ENCODE results near the gene DISC1. TPM values are rescaled to one million over a fixed set of nuclear protein-coding genes. Genes with fewer than 3 reads are reported as not detected.
"Not testable (repeated sequence)": the region's sequence is repeated elsewhere in the genome, so short reads cannot be mapped to it uniquely, and the experiment has no call there.

The DISC1 gene
- polyA plus RNA-seq, 4 donors = 5.6 to 5.9 (median 5.8) TPM

- no peak for DNase-seq (ENCODE audit: low read depth in 4 of 4, low spot score in 3 of 4)
These were observed 245.3 kb downstream of the DISC1 start for GRCh38 chr1:231871878-231872277.

DNA sequence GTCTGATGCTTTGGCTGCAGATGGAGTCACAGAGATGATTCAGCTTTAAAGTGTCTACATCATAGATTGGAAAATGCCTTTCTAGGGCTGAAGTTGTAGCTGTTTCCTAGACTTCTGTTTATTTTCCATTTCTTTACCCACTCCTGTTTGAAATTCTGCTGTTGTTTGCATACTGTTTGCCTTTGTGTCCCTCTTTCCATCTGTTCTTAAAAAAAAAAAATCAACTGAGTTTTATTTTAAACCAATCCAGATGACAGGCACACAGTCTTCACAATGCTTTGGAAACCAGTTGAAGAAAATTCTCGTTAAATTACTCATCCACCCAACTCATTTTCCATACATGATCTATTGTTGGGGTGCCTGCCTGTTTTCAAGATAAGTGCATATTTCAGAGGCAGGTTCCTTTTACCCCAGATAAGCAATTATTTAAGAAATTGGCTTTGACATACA is 245.9 kb downstream of the DISC1 start:
- DNase-seq (ENCODE audit: low read depth in 4 of 4, low spot score in 3 of 4) = no peak

DNA sequence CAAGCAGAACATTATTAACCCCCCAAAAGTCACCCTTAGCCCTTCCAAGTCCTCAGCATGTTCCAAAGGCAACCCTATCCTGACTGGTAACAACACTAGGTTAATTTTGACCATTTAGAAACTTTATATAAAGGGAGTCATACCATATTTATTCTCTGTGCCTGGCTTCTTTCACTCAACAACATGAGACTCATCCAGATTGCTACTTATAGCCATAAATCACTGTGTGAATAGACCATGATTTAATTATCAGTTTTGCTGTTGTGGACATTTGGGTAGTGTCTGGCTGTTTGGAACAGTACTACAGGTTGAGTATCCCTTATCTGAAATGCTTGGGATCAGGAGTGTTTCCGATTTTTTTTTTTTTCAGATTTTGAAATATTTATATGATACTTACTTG is 252.1 kb downstream of the DISC1 start:
- DNase-seq (ENCODE audit: low read depth in 4 of 4, low spot score in 3 of 4) = no peak

DNA sequence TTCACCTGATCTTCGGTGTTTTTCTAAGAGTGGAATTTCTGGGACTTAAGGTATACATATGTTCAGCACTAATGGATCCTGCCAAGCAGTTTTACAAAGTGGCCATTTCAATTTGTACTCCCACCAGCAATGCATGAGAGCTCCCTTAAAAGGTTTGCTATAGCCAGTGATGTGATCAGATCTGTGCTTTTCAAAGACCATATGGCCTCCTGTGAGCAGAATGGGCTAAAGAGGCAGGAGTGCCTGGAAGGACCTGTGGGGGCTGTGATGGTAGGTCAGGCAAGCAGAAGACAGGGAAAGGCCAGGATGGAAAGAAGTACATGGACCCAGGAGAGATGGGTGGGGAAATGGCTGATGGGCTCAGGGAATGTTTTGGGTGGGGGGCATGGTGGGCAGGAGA is 252.7 kb downstream of the DISC1 start:
- no peak for DNase-seq (ENCODE audit: low read depth in 4 of 4, low spot score in 3 of 4)

DNA sequence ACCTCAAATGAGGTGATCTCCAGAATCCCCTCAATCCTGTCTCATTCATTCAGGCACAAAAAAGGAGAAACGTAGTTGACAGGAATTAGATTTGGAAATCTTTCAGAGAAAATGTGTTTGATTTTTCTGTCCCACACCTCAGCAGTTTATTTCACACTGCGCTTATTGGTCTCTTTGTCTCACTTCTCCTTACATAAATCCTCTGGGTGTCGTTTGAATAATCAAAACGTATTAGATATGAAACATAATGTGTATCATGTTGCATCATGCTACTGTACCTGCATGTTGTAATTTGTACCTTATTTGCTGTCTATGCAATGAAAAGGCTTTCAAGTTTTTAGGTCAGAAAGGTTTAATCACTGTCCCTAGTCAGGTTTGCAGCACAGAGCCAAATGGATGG is 255.7 kb downstream of the DISC1 start:
- DNase-seq (ENCODE audit: low read depth in 4 of 4, low spot score in 3 of 4) = no peak

- no peak for DNase-seq (ENCODE audit: low read depth in 4 of 4, low spot score in 3 of 4)
These were observed 256.2 kb downstream of the DISC1 start for GRCh38 chr1:231882790-231883189.

DNA sequence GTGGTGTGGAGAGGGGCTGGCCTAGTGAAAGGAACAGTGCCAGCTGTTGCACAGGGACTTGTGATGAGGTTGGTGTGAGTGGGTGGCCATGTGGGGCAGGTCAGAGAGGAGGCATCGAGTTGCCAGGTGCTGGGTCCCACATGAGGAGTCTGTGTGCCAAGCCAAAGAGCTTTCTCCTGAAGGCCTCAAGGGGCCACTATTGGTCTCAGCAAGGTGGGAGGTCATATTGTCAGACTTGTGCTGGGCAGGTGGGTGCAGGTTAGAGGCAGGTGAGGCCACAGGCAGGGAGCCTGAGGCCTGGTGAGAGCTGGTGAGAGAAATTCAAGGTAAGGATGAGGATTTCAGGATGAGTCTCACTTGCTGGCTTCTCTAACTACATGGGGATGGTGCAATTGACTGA is 256.8 kb downstream of the DISC1 start:
- no peak for DNase-seq (ENCODE audit: low read depth in 4 of 4, low spot score in 3 of 4)

GRCh38 chr1:231885209-231885854 is 258.7 kb downstream of the DISC1 start:
- DNase-seq (ENCODE audit: low read depth in 4 of 4, low spot score in 3 of 4) = no peak

DNA sequence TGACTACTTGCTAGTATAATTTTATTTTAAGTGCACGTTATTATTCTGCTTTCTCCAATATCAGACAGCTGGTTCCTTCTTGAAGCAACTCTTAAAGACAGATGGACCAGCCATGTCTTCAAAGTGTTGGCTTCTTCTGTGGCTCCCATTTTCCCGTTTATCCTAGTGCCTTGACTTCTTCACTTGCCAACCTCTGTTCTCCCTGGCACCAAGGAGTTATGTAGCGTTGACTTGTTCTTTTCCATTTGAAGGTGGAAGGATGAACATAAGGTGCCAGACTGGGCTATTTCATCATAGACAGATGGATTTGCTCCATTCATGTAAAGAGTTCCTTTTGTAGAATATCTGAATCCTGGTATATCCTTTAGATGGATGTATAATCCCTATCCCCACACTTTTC is 260.6 kb downstream of the DISC1 start:
- DNase-seq (ENCODE audit: low read depth in 4 of 4, low spot score in 3 of 4) = no peak

DNA sequence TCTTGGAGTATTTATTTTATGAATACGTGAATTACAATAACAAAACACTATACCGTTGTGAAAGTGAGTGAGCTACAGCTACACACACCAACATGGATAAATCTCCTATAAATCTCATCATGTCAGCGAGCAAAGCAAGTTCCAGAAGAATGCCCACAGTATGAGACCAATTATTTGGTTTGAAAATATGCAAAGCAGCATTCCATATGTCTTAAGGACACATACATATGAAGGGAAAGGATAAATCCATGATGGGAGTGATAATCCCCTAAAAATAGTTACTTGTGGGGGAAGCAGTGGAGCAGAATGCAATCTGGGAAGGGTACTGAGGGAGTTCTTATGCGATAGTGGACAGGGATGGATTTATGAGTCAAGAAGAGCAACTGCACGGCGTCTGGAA is 261.3 kb downstream of the DISC1 start:
- DNase-seq (ENCODE audit: low read depth in 4 of 4, low spot score in 3 of 4) = no peak

- no peak for DNase-seq (ENCODE audit: low read depth in 4 of 4, low spot score in 3 of 4)
These were observed 264.2 kb downstream of the DISC1 start for GRCh38 chr1:231890791-231891190.

DNA sequence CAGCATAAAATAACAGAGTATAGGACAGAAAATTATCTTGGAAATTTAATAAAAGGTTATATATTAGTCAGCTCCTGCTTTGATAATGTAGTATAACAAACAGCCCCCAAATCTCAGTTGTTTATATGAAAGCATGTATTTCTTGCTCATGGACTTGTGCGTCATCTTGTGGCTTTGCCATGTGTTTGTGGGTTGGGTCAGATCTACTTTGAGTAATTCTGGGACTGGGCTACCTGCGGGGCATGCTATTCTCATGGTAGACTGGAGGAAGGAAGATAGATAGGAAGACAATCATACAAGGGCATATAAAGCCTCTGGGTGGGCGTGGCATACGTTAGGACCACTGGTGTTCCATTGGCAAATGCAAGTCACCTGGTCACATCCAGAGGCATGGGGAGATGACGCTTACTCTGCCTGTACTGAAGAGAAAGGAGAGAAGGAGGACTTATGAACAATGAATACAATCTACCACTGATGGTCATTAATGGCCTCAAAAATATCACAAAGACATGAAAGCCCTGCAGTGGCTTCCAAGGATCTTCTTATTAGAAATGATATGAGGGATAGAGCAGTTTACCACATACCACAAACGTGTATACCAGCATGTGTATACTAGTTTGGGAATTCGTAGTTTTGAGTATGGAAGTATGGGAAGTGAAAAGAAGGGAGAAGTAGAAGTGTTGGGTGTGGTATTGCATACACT is 267.0 kb downstream of the DISC1 start:
- no peak for DNase-seq (ENCODE audit: low read depth in 4 of 4, low spot score in 3 of 4)

DNA sequence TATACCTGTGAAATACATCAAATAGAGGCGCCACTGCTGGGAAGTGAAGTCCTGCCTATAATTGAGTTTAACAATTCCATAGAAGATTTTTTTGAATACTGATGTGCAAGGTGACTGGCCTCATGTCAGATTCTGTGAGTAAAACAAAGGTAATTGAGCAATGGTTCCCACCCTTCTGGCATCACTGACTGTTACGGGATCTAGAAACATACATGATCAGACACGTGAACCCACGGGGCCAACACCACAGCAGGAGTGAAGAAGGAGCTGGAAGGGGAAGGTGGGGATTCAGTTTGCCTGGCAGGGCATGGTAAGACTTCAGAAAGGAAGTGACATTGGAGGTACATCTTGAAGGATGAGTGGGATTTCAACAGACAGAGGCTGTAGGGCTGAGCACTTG is 270.2 kb downstream of the DISC1 start:
- no peak for DNase-seq (ENCODE audit: low read depth in 4 of 4, low spot score in 3 of 4)

- DNase-seq (ENCODE audit: low read depth in 4 of 4, low spot score in 3 of 4) = no peak
These were observed 272.5 kb downstream of the DISC1 start for GRCh38 chr1:231899046-231899445.

GRCh38 chr1:231899713-231900435 is 273.3 kb downstream of the DISC1 start:
- no peak for DNase-seq (ENCODE audit: low read depth in 4 of 4, low spot score in 3 of 4)

DNA sequence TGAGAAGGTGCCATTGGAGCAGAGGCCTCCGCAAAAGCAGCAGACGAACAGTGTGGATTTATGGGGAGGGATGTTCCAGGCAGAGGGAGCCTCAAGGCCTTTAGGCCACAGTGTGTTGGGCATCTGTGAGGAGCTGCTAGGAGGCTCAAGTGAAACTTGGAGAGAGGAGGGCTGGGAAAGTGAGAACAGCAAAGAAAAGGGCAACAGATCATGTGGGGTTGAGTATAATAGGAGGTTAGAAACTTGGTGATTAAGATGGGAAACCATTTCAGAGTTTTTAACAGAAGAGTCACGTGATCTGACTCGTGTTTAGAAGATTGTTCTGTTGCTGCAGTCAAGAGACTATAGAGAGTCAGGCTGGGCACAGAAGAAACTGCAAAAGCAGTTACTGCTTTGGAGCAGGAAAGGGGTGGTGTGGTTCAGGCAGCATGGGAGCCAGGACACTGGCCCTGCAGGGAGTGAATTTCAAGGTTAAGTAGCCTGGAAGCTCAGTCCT is 277.0 kb downstream of the DISC1 start:
- DNase-seq (ENCODE audit: low read depth in 4 of 4, low spot score in 3 of 4) = no peak

- not testable (repeated sequence) for DNase-seq (ENCODE audit: low read depth in 4 of 4, low spot score in 3 of 4)
These were observed 280.7 kb downstream of the DISC1 start for GRCh38 chr1:231907310-231907709.

DNA sequence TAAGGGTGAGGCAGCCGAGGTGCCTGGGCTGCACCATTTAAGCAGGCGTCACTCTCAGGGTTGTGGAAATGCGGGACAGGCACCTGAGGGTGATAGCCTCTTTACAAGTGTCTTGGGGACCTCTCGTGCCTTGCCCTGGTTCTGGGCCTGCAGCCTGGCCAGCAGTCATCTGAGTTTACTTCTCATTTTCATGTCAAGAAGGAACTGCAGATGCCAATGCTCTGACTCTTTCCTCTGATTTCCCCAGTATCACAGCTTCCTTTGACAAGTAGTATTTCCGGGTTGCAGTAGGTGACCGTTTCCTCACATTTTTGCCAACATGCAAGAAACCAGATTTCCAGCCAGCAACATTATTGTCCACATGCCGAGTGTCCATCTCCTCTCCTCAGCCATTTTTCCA is 286.9 kb downstream of the DISC1 start:
- no peak for DNase-seq (ENCODE audit: low read depth in 4 of 4, low spot score in 3 of 4)

DNA sequence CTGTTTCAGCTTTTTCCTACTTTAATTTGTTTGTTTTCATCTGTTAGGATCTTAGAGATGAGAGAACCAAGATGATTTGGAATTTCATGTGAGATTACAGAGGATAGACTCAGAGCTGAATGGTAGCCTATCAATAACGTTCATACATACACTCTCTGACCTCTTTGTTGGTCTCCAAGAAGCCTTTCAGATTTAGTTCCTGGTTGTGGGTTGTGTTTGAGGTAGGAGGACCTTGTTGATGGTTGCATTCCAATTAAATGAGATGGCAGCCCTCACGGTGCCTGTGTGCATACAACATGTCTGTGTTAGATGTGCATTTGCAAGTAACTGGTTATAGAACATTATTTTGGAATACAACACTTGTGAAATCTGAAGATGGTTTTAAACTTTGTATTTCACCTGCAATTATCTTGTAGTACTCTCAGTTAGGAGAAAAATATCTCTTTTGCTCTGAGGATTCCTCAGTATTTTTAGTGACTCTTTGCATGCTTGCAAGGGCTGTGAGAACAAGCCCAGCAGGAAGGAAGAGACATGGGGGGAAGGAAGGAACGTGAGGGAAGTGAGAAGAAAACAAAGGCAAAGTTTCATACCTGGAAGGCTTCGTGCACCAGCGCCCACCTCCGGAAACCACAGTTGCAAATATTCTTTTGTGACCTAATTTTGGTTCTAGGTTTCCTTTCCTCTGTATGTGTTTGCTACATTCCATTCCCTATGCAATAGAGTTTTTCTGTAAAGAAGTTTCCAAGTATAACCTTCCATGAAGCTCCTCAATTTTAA is 291.8 kb downstream of the DISC1 start:
- no peak for DNase-seq (ENCODE audit: low read depth in 4 of 4, low spot score in 3 of 4)

DNA sequence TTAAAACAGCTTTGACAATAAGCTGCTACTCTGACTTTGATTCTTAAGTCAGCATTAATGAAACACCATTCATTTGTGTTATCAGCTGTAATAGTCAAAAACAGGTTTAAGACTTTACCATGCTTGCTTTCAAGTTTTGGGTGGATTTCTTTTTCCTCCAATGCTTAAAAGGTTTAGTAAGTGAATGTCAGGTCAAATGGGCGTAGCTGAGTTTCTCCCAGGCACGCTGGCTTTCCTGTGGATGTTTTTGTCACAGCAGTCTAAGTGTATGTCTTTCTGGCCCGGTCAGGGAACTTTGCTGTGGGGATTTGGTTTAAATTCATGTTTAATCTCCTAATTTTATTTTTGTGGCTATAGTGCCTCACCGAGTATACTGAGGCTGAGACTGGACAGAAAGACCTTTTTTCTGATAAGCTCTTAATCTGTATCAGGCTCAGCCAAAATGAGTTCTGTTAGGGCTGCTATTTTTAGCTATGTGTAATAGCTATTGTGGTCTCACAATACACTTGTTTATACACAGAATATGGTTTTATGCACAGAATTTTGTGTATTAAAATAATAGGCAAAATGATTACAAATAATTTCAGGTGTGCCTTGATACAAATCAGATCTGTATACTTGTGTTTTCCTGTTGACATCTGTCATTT is 292.8 kb downstream of the DISC1 start:
- no peak for DNase-seq (ENCODE audit: low read depth in 4 of 4, low spot score in 3 of 4)
